Right atrium auricular region (tissue), 2 donors: ENCODE results near the gene LCORL. TPM values are rescaled to one million over a fixed set of nuclear protein-coding genes. Genes with fewer than 3 reads are reported as not detected.
"Not testable (repeated sequence)": the region's sequence is repeated elsewhere in the genome, so short reads cannot be mapped to it uniquely, and the experiment has no call there.

ENCODE experiments used
- DNase-seq: peaks from one replicate; pipeline ENCODE4 v3.0.0-alpha.2; 2019; ENCODE audit warnings: low spot score
- H3K27ac ChIP-seq, 2 donors: fragments of 200-600 bp; sonication (generic); 1 replicate in 1 of 2; 2 replicates in 1 of 2; pipeline ENCODE4 v1.5.1; 2016 to 2019
- H3K27me3 ChIP-seq, 2 donors: fragments of 200-600 bp; sonication (generic); one replicate each; pipeline versions ENCODE4 v1.5.1 to v1.6.0; 2017 to 2019
- H3K36me3 ChIP-seq: fragments of 200-600 bp; sonication (generic); one replicate; pipeline ENCODE4 v1.5.1; 2016
- H3K4me1 ChIP-seq, 2 donors: fragments of 200-600 bp; sonication (generic); one replicate each; pipeline versions ENCODE4 v1.5.1 to v1.6.0; 2017 to 2019
- H3K4me3 ChIP-seq, 2 donors: fragments of 200-600 bp; sonication (generic); 1 replicate in 1 of 2; 2 replicates in 1 of 2; pipeline ENCODE4 v1.5.1; 2017 to 2019; ENCODE audit warnings: mild to moderate bottlenecking in 1 of 2, moderate library complexity in 1 of 2
- H3K9me3 ChIP-seq, 2 donors: fragments of 200-600 bp; sonication (generic); one replicate each; pipeline ENCODE4 v1.5.1; 2019
- CTCF ChIP-seq, 2 donors: fragments of 200-600 bp; sonication (generic); IDR thresholded peaks; one replicate each; pipeline ENCODE4 v1.5.1; 2019; ENCODE audit warnings: antibody characterized with exemption in 2 of 2
- total RNA-seq, 2 donors: library from RNA; depleted of rRNA; stranded (reverse); fragments of >200 nt; gene quantifications; one replicate each; pipeline ENCODE4 v1.1.0, GENCODE V29; 2016

The LCORL gene
- total RNA-seq, 2 donors from 2014 or later = 8.8 to 12.3 TPM

GRCh38 chr4:17866810-17867209, 154.7 kb downstream of the LCORL start:
- H3K4me1 ChIP-seq = no peaks in the 10 kb centered on the region
- no peaks in the 10 kb centered on the region for H3K36me3 ChIP-seq
- H3K27me3 ChIP-seq = no peaks in the 10 kb centered on the region
- H3K27ac ChIP-seq = no peak overlapping the region
- no peak for DNase-seq
- H3K9me3 ChIP-seq = peaks cover 0 to 5% of the 10 kb centered on the region in 2 donors
- no peak overlapping the region for H3K4me3 ChIP-seq
- no peak for TF ChIP-seq CTCF (IDR thresholded peaks at IDR 0.05)

GRCh38 chr4:17865866-17866363, 155.6 kb downstream of the LCORL start:
- Histone ChIP-seq H3K4me3 (no peak overlapping the region), H3K9me3 (peaks cover 0 to 10% of the 10 kb centered on the region in 2 donors), H3K4me1 (no peaks in the 10 kb centered on the region), H3K27me3 (no peaks in the 10 kb centered on the region), H3K27ac (no peak overlapping the region), H3K36me3 (no peaks in the 10 kb centered on the region)
- DNase-seq = no peak
- TF ChIP-seq CTCF (IDR thresholded peaks at IDR 0.05) = no peak

GRCh38 chr4:17861906-17862305, 159.6 kb downstream of the LCORL start:
- not testable (repeated sequence) for H3K9me3 ChIP-seq, H3K4me3 ChIP-seq, H3K27me3 ChIP-seq, H3K4me1 ChIP-seq, H3K36me3 ChIP-seq, H3K27ac ChIP-seq, DNase-seq

GRCh38 chr4:17859793-17860406, 161.7 kb downstream of the LCORL start:
- H3K4me3 ChIP-seq = no peak overlapping the region
- TF ChIP-seq CTCF (IDR thresholded peaks at IDR 0.05) = no peak
- no peak for DNase-seq
- H3K27ac ChIP-seq = no peak overlapping the region
- no peaks in the 10 kb centered on the region for H3K36me3 ChIP-seq
- no peaks in the 10 kb centered on the region for H3K27me3 ChIP-seq
- H3K4me1 ChIP-seq = no peaks in the 10 kb centered on the region
- peaks cover 0 to 10% of the 10 kb centered on the region in 2 donors for H3K9me3 ChIP-seq

DNA sequence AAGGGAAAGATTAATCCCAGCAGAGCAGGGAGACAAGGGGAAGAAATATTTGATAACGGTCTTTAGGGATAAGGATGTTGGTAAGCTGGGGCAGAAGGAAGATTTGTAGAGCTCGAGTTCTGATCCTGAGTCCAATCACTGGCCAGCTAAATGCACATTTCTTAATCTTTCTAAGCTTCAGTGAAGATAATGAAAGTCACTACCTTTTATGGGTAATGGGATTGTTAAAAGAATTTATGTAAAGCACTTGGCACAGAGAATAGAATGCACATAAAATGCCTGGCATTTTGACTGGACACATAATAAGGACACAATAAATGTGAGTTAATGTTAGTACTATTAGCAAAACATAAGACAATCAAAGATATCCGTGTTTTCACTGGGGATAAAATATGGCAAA, 167.5 kb downstream of the LCORL start:
- no peaks in the 10 kb centered on the region for H3K9me3 ChIP-seq
- H3K27ac ChIP-seq = no peak overlapping the region
- no peaks in the 10 kb centered on the region for H3K36me3 ChIP-seq
- no peaks in the 10 kb centered on the region for H3K4me1 ChIP-seq
- no peak overlapping the region for H3K4me3 ChIP-seq
- no peak for DNase-seq
- H3K27me3 ChIP-seq = no peaks in the 10 kb centered on the region
- no peak for TF ChIP-seq CTCF (IDR thresholded peaks at IDR 0.05)

GRCh38 chr4:17851959-17852358, 169.6 kb downstream of the LCORL start:
- Histone ChIP-seq H3K4me3 (no peak overlapping the region), H3K27ac (no peak overlapping the region), H3K27me3 (no peaks in the 10 kb centered on the region), H3K36me3 (no peaks in the 10 kb centered on the region), H3K4me1 (no peaks in the 10 kb centered on the region), H3K9me3 (no peaks in the 10 kb centered on the region)
- no peak for TF ChIP-seq CTCF (IDR thresholded peaks at IDR 0.05)
- DNase-seq = no peak

GRCh38 chr4:17850295-17850694, 171.3 kb downstream of the LCORL start:
- not testable (repeated sequence) for DNase-seq, H3K4me1 ChIP-seq, H3K36me3 ChIP-seq, H3K4me3 ChIP-seq, H3K27ac ChIP-seq, H3K9me3 ChIP-seq, H3K27me3 ChIP-seq
